SK-N-MC (cell line): ENCODE measurements around the gene MEF2D.

Experiments
- EZH2 ChIP-seq: fragments of 200-600 bp; sonication (generic); IDR thresholded peaks from one replicate; pipeline ENCODE4 v1.6.1; 2017; ENCODE audit warnings: antibody characterized with exemption
- FOXP2 ChIP-seq: optimal IDR thresholded peaks from 2 replicates; pipeline ENCODE3; 2011; ENCODE audit warnings: mild to moderate bottlenecking, moderate library complexity; ENCODE audit not compliant: insufficient read depth; ENCODE audit errors: extremely low read length, control extremely low read depth
- POLR2AphosphoS5 ChIP-seq: IDR thresholded peaks from 2 replicates; pipeline ENCODE4 v1.6.1; 2012; ENCODE audit warnings: mild to moderate bottlenecking, low read depth, low read length, borderline replicate concordance

DNA sequence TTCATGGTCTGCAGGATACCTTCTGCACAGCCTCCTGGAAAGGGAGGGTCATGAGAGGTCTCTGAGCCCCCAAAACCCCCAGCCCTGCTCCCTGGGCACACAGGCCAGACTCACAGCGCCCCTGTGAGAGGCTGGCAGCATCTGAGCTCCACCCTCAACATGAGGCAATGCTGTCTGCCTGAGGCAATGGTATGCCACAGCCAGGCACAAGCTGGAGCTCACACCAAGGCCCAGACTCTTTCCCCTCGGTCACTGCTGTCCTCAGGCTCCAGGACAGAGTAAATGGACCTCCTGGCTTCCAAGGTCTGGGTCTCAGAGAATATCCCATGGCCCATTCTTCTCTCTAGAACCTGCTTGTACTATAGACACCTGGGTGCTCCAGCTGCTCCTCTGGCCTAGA is 17.2 kb downstream of the MEF2D start:
- TF ChIP-seq POLR2AphosphoS5 = no peak
- TF ChIP-seq EZH2 = no peak
- no peak for TF ChIP-seq FOXP2
